ENCODE measurements around the gene TPM1. TPM values are rescaled to one million over a fixed set of nuclear protein-coding genes. Genes with fewer than 3 reads are reported as not detected.

Gene TPM1
- total RNA-seq, 1 donor from 2014 or later: 498 TPM

- TF ChIP-seq POLR2AphosphoS5 (IDR thresholded peaks at IDR 0.05; ENCODE audit: insufficient read depth in 1 of 2, low read depth in 1 of 2): no peak
- no peak for TF ChIP-seq CTCF (IDR thresholded peaks at IDR 0.05)
- TF ChIP-seq POLR2A (IDR thresholded peaks at IDR 0.05): no peak
- H3K27ac ChIP-seq: peak overlapping the region; percentile 86
- DNase-seq (ENCODE audit: extremely low spot score in 2 of 2): no peak
- H3K4me3 ChIP-seq: peak overlapping the region; percentile 70 to 77
- H3K27me3 ChIP-seq: no peaks in the 10 kb centered on the region
- no peaks in the 10 kb centered on the region for H3K36me3 ChIP-seq
- H3K9me3 ChIP-seq: no peaks in the 10 kb centered on the region
- intact Hi-C loops (cut with DNase I): loop anchor here (5.0 kb wide), 1 partner anchor 48 kb away; no protein-coding TSS in a partner anchor
- peaks cover 22% of the 10 kb centered on the region for H3K4me1 ChIP-seq
These were observed 1.6 kb downstream of the TPM1 start for GRCh38 chr15:63044077-63044644.

GRCh38 chr15:63044645-63045464, 2.3 kb downstream of the TPM1 start:
- TF ChIP-seq POLR2A (IDR thresholded peaks at IDR 0.05) (no peak), CTCF (IDR thresholded peaks at IDR 0.05) (no peak), POLR2AphosphoS5 (IDR thresholded peaks at IDR 0.05; ENCODE audit: insufficient read depth in 1 of 2, low read depth in 1 of 2) (no peak)
- no peaks in the 10 kb centered on the region for H3K9me3 ChIP-seq
- peaks cover 29% of the 10 kb centered on the region for H3K4me1 ChIP-seq
- intact Hi-C loops (cut with DNase I): loop anchor here (5.0 kb wide), 1 partner anchor 47 kb away; no protein-coding TSS in a partner anchor
- H3K27me3 ChIP-seq: no peaks in the 10 kb centered on the region
- H3K27ac ChIP-seq: peak overlapping the region; percentile 86
- peak overlapping the region; percentile 70 to 77 for H3K4me3 ChIP-seq
- no peaks in the 10 kb centered on the region for H3K36me3 ChIP-seq
- DNase-seq (ENCODE audit: extremely low spot score in 2 of 2): no peak

GRCh38 chr15:63045465-63045840, 2.9 kb downstream of the TPM1 start:
- no peaks in the 10 kb centered on the region for H3K27me3 ChIP-seq
- H3K9me3 ChIP-seq: no peaks in the 10 kb centered on the region
- peaks cover 35% of the 10 kb centered on the region for H3K4me1 ChIP-seq
- no peak for DNase-seq (ENCODE audit: extremely low spot score in 2 of 2)
- peak overlapping the region; percentile 86 for H3K27ac ChIP-seq
- H3K36me3 ChIP-seq: no peaks in the 10 kb centered on the region
- intact Hi-C loops (cut with DNase I): no loop called here
- TF ChIP-seq POLR2A (IDR thresholded peaks at IDR 0.05): no peak
- H3K4me3 ChIP-seq: peak overlapping the region; percentile 70 to 77

GRCh38 chr15:63045879-63046278, 3.3 kb downstream of the TPM1 start:
- Histone ChIP-seq H3K36me3 (no peaks in the 10 kb centered on the region), H3K4me1 (peaks cover 39% of the 10 kb centered on the region), H3K27me3 (no peaks in the 10 kb centered on the region), H3K4me3 (peak overlapping the region; percentile 70 to 77), H3K27ac (peak overlapping the region; percentile 34), H3K9me3 (no peaks in the 10 kb centered on the region)
- TF ChIP-seq POLR2A (IDR thresholded peaks at IDR 0.05): no peak
- no peak for DNase-seq (ENCODE audit: extremely low spot score in 2 of 2)
- intact Hi-C loops (cut with DNase I): no loop called here

- H3K4me1 ChIP-seq: peaks cover 49% of the 10 kb centered on the region
- DNase-seq (ENCODE audit: extremely low spot score in 2 of 2): no peak
- H3K9me3 ChIP-seq: no peaks in the 10 kb centered on the region
- intact Hi-C loops (cut with DNase I): no loop called here
- no peaks in the 10 kb centered on the region for H3K36me3 ChIP-seq
- H3K27me3 ChIP-seq: no peaks in the 10 kb centered on the region
- H3K27ac ChIP-seq: peak overlapping the region; percentile 83
- TF ChIP-seq CTCF (IDR thresholded peaks at IDR 0.05) (no peak), POLR2AphosphoS5 (IDR thresholded peaks at IDR 0.05; ENCODE audit: insufficient read depth in 1 of 2, low read depth in 1 of 2) (no peak), POLR2A (IDR thresholded peaks at IDR 0.05) (no peak)
- H3K4me3 ChIP-seq: peak overlapping the region; percentile 77 to 85
These were observed 4.6 kb downstream of the TPM1 start for GRCh38 chr15:63046917-63047760.

Measured in vagina (tissue), 2 donors.